HepG2 (cell line): ENCODE results near the gene TAF1B. TPM values are rescaled to one million over a fixed set of nuclear protein-coding genes. Genes with fewer than 3 reads are reported as not detected.

Experiments
- AKNA ChIP-seq: sonication (generic); formaldehyde crosslinking; IDR thresholded peaks from 2 replicates; pipeline ENCODE4 v1.4.0; 2020; ENCODE audit warnings: missing genetic modification reagents, borderline replicate concordance
- HINFP ChIP-seq: sonication (generic); formaldehyde crosslinking; IDR thresholded peaks from 2 replicates; pipeline ENCODE4 v1.4.0; 2020; ENCODE audit warnings: low read depth, mild to moderate bottlenecking, missing genetic modification reagents
- PCBP1 ChIP-seq: fragments of 200-400 bp; formaldehyde crosslinking; IDR thresholded peaks from 2 replicates; pipeline ENCODE4 v1.6.1; 2017; ENCODE audit warnings: mild to moderate bottlenecking, low read depth, low read length, borderline replicate concordance
- TBX2 ChIP-seq: sonication (generic); formaldehyde crosslinking; IDR thresholded peaks from 2 replicates; pipeline ENCODE4 v1.5.0; 2020; ENCODE audit warnings: missing genetic modification reagents, mild to moderate bottlenecking, borderline replicate concordance
- USF2 ChIP-seq, 2 experiments: sonication (generic) in 1 of 2; formaldehyde crosslinking in 1 of 2; IDR thresholded peaks; 2 replicates each; pipeline versions ENCODE4 v1.5.1 to v1.6.1; 2011 to 2020; ENCODE audit warnings: borderline replicate concordance in 1 of 2, low read depth in 1 of 2, low read length in 1 of 2, mild to moderate bottlenecking in 1 of 2, missing genetic modification reagents in 1 of 2, moderate library complexity in 1 of 2
- ZBTB33 ChIP-seq: sonication (generic); formaldehyde crosslinking; IDR thresholded peaks from 2 replicates; pipeline ENCODE4 v1.4.0; 2020; ENCODE audit warnings: missing genetic modification reagents
- ZNF33B ChIP-seq: sonication (generic); formaldehyde crosslinking; IDR thresholded peaks from 2 replicates; pipeline ENCODE4 v1.5.1; 2020; ENCODE audit warnings: mild to moderate bottlenecking, missing genetic modification reagents
- ZNF503 ChIP-seq: sonication (generic); formaldehyde crosslinking; IDR thresholded peaks from 2 replicates; pipeline ENCODE4 v1.4.0; 2020; ENCODE audit warnings: missing genetic modification reagents
- ZNF770 ChIP-seq: sonication (generic); formaldehyde crosslinking; IDR thresholded peaks from 2 replicates; pipeline ENCODE4 v1.5.0; 2020; ENCODE audit warnings: mild to moderate bottlenecking, missing genetic modification reagents
- polyA plus RNA-seq, 8 experiments: library from polyadenylated mRNA; depleted of rRNA in 3 of 8; stranded (reverse) in 7 of 8; unstranded in 1 of 8; fragments of >200 nt; fragmentation: Illumina TruSeq in 4 of 8; extraction: Trizol in 4 of 8; gene quantifications; 2 replicates each; pipeline versions ENCODE4 v1.2.1 to v1.2.3, GENCODE V29; 2011 to 2016; ENCODE audit warnings: low read depth in 4 of 8, missing spikeins in 1 of 8, mixed read lengths in 1 of 8; ENCODE audit not compliant: insufficient read depth in 1 of 8
- total RNA-seq, 5 experiments: library from RNA; depleted of rRNA; stranded (reverse); fragments of >200 nt; fragmentation: Illumina TruSeq; extraction: Trizol; gene quantifications; 2 replicates each; pipeline ENCODE4 v1.2.3, GENCODE V29; 2016; ENCODE audit warnings: low read depth in 1 of 5

Gene TAF1B
- total and polyA plus RNA-seq, 2 of the 13 experiments (the other 11 are each of a cell fraction or from before 2014, with no cell fraction given): 13.3 to 27.7 TPM

- TF ChIP-seq AKNA: peak; percentile 73; the same call in 1 of the 2 replicates
- TF ChIP-seq ZNF33B (CRISPR knock-in tag): peak; percentile 93
- peak; percentile 75; the same call in 1 of the 2 replicates for TF ChIP-seq HINFP (CRISPR knock-in tag)
- TF ChIP-seq ZNF503: peak; percentile 10; the same call in 1 of the 2 replicates
- TF ChIP-seq ZBTB33 (CRISPR knock-in tag): peak; percentile 35; the same call in 1 of the 2 replicates
- peak; percentile 95; the same call in 1 of the 2 replicates for TF ChIP-seq PCBP1
- peak; percentile 94; the same call in 1 of the 2 replicates for TF ChIP-seq TBX2 (CRISPR knock-in tag)
- no peak for TF ChIP-seq USF2 (IDR thresholded peaks at IDR 0.05; ENCODE audit: low read depth, low read length)
- TF ChIP-seq USF2 (CRISPR knock-in tag; IDR thresholded peaks at IDR 0.05; ENCODE audit: borderline replicate concordance): 0 out of 2 replicates have a peak, but pooled peaks have one; percentile 27
- TF ChIP-seq ZNF770 (CRISPR knock-in tag): no peak
Measured at GRCh38 chr2:9843229-9844035, at the start of gene TAF1B (continued).
